GM08714 (cell line): ENCODE data around the gene HECTD4.

Experiments used
- H3K4me3 ChIP-seq: fragments of 200-500 bp; sonication (Bioruptor generic); 2 replicates; pipeline ENCODE4 v1.5.1; 2014; ENCODE audit warnings: mild to moderate bottlenecking, low read length, inconsistent platforms
- ZNF274 ChIP-seq: IDR thresholded peaks from 2 replicates; pipeline ENCODE4 v1.6.1; 2012; ENCODE audit warnings: mild to moderate bottlenecking, low read depth, low read length

The HECTD4 gene

DNA sequence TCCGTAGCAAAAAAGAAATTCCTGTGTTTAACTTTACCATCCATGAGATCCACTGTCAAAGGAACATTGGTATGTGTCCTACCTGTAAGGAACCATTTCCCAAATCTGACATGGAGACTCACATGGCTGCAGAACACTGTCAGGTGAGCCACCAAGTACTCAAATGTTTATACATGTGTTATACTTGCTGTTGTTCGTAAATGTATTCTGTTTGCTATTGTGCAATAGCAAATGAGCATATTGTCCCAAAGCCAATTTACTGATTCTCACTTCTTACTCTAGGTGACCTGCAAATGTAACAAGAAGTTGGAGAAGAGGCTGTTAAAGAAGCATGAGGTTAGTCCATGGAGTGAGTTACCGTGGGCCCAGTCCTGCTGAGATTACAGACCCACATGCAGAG is 247.5 kb downstream of the HECTD4 start:
- no peak overlapping the region for H3K4me3 ChIP-seq
- TF ChIP-seq ZNF274: no peak

DNA sequence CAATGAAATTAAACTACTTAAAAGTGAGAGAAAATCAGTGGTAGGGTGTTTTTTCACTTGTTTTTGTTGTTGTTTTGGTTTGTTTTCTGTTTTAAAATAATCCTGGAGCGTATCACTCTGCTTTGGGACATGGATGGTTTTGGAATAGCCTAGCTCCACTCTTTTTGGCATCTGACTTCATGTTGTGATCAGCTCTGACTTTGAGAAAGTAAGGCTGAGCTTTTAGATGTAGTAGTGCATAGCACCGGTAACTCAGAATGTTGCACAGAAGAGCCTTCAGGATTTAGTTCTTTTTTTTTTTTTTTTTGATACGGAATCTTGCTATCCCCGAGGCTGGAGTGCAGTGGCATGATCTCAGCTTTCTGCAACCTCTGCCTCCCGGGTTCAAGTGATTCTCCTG is 248.8 kb downstream of the HECTD4 start:
- TF ChIP-seq ZNF274: no peak
- no peak overlapping the region for H3K4me3 ChIP-seq

DNA sequence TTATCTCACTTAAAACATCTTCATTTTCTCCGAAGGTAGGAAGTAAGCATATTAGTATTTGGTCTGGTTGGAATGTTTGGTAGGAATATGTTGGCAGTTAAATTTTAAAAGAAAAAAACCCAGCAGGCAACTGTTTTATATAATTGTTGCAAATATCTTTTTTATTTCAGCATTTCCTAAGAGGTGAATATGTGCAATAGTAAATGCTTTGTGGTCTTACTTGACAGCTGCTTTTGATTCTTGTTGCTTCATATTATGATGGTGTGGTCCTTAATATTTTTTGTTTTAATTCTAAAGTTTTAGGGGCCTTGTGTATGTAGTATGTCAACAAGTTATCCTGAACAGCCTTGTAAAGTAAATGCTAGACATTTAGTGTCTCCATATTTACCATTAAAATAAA is 250.5 kb downstream of the HECTD4 start:
- no peak overlapping the region for H3K4me3 ChIP-seq
- TF ChIP-seq ZNF274: no peak

DNA sequence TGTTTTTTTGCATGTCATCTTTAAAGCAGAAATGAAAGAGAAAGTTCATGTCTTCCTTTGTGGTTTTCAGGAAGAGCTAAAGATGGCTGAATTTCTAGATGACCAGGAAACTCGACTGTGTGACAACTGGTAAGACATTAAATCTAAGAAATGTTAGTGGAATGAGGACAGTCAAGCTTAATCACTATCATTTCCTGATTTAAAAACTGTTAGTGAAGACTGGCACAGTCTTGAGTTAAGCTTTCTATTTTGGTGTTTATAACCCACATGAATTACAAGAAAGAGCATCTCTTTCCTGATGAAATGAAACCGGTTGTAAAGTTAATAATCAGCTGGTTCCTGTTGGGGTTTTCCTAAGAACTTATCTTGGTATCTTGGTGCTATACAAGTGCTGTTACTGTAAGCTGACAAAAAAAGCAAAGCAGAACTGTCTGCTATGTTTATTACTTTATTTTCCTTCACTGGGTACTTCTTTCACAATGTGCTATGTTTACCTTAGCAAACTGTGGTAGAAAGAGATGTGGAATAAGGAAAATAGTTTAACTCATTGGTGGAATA is 251.7 kb downstream of the HECTD4 start:
- H3K4me3 ChIP-seq: no peak overlapping the region; the same call in 1 of the 2 replicates

DNA sequence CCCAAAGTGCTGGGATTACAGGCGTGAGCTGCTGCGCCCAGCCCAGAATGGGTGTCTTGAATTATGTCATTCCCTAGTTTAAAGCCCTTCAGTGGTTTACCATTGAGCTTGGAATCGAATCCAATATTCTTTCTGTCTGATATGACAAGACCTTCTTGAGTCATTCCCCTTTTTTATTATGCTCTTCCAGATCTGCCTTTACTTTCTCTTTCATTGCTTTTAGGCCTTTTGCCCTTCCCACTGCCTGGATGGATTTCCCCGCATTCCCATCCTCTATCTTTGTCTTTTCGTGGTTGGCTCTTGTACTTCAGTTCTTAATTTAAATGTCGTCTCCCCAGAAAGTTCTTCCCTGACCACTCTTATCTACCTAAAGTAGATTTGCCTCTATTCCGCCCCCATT is 255.3 kb downstream of the HECTD4 start:
- no peak for TF ChIP-seq ZNF274
- H3K4me3 ChIP-seq: peak overlapping the region; percentile 87; the same call in 1 of the 2 replicates

More for the DNA sequence above, 251.7 kb downstream of the HECTD4 start:
- TF ChIP-seq ZNF274: no peak

DNA sequence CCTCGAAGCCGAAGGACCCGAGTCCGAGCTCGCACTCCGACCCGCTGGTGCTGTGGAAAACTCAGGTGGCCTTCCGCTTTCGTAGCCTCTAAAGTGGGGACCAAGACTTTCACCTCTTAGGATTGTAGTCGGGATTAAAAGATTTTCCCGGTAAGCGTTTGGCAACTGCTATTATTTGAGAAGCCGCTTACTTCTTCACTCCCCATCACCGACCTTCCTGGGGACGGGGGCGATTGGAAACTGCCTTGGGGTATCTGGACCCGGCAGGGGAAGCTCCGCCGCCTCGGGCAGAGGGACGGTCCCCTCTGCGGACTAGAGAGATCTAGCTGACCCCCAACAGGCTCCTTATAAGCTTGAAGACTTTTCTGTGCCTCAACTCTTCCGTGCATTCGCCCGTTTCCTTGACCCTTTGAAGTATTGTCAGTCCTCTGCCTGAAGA is 256.2 kb downstream of the HECTD4 start:
- H3K4me3 ChIP-seq: peak overlapping the region; percentile 87
- no peak for TF ChIP-seq ZNF274

DNA sequence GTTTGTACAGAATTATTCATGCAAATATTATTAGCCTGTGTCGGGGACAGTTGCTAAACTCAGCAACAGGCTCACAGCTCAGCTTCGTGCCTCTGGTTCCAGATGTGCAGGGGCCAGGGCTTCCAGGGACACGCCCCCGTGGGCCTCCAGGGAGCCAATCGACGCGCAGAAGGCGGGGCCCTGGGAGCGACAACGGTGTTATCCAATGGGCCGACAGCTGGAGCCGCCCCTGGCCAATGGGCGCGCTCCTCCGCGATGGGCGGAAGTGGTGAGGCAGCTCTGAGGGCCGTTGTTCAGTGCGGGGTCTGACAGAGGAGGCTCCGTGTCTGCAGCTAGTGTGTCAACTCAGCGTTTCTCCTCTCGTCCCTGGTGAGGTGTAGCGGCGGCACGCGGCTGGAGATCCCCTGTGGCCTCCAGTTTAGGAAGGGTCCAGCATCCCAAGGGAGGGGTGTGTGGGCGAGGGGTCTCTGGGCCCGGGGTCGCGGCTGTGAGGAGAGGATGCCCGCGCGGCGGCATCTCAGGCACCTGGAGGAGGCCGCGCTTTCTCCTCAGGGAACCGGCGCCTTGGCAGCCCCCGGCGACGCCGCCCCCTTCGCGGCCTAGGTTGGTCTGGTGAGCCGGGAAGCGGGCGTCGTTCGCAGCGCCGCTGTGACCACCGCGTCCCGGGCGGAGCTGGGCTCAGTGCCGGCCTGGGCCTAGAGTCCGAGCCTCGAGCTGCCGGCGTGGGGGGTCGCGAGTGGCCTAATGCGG is 256.8 kb downstream of the HECTD4 start, which contains the start of gene TRAFD1:
TSS of gene TRAFD1 (plus strand) at position 311 of the 750 bp plus-strand sequence. CDS start 4,963 bp downstream, outside the sequence.
- peak within 1 kb of the TSS; percentile 87 for H3K4me3 ChIP-seq

DNA sequence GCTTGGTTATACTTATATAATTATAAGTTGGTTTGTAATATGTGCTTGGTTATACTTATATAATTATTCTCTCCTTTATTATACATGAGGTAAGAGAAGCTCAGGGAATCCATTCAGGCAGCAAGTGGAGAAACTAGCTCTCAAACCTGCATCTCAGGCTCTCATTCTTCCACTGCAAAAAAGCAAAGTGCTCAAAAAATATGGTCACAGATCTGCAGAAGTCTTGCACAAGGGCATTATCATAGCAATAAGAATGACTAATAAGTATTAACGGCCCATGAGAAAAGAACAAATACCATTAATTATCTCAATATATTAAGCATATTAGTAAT is 257.3 kb downstream of the HECTD4 start:
- no peak for TF ChIP-seq ZNF274
- H3K4me3 ChIP-seq: no peak overlapping the region

More for the DNA sequence above, 256.8 kb downstream of the HECTD4 start, which contains the start of gene TRAFD1:
- TF ChIP-seq ZNF274: no peak

DNA sequence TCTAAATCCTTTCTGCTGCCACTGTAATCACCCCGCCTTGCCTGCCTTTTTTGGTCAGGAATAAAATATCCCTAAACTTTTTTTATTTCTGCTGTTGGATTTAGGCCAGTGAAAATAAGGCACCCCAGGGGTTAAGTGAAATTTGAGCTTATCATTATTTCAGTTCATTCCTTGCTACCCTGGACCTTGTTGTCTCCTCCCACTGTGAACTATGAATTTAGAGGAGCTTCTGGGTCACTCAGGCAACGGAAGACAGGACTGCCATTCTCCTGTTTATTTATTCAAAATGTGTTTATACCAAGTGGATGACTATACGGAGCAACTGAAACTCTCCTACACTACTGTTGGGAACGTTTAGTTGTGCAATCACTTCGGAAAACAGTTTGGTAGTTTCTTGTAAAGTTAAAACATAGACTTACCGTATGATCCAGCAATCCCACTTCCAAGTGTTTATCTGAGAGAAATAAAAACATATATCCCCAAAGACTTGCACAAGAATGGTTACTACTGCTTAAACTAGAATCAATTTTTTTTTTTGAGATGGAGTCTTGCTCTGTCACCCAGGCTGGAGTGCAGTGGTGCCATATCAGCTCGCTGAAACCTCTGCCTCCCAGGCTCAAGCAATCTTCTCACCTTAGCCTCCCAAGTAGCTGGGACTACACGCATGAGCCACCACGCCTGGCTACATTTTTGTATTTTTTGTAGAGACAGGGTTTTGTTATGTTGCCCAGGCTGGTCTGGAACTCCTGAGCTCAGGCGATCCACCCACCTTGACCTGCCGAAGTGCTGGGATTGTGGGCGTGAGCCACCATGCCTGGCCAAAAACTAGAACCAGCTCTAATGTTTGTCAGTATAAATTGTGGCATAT is 259.2 kb downstream of the HECTD4 start:
- H3K4me3 ChIP-seq: no peak overlapping the region
- no peak for TF ChIP-seq ZNF274

DNA sequence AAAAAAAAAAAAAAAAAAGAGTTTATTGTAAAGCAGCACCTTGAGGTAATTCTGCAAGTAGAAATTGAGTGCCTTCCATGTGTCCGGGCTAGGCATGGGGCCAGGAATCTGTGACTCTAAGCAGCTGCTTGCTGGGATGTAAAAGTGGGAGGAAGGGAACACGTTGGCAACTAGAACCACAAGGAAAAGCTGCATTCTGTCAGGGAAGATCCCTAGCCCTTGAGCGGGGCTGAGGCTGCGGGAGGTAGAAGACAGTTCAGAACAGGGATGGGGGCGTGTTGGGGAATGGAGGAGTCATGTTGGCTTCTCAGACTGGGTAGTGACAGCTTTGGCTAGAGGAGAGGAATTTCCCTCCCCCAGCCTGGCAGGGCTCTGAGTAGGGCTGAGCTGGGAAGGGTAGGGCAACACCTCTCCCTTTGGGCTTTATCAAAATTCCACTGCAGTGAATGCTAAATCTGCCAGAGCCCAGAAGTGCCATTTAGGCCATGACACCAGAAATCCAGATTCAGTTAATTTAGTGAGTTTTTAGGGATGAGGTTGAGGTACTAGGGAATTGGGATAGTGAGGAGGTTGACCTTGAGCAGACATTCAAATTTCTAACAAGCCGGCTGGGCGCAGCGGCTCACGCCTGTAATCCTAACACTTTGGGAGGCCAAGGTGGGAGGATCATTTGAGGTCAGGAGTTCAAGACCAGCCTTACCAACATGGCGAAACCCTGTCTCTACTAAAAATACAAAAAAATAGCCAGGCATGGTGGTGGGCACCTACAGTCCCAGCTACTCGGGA is 260.3 kb downstream of the HECTD4 start:
- no peak overlapping the region for H3K4me3 ChIP-seq

DNA sequence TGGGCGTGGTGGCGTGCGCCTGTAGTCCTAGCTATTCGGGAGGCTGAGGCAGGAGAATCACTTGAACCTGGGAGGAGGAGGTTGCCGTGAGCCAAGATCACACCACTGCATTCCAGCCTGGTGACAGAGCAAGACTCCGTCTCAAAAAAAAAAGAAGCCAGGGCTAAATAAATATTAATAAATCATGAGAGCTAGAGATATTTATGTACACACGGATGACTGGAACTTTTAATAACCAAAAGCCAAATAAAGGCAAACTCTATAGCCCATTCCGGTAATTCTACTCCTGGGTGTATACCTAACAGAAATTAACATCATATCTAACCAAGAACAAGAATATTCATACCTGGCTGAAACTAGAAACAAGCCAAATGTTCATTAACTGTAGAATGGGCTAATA is 264.5 kb downstream of the HECTD4 start:
- no peak for TF ChIP-seq ZNF274
- no peak overlapping the region for H3K4me3 ChIP-seq

More for the DNA sequence above, 260.3 kb downstream of the HECTD4 start:
- no peak for TF ChIP-seq ZNF274

DNA sequence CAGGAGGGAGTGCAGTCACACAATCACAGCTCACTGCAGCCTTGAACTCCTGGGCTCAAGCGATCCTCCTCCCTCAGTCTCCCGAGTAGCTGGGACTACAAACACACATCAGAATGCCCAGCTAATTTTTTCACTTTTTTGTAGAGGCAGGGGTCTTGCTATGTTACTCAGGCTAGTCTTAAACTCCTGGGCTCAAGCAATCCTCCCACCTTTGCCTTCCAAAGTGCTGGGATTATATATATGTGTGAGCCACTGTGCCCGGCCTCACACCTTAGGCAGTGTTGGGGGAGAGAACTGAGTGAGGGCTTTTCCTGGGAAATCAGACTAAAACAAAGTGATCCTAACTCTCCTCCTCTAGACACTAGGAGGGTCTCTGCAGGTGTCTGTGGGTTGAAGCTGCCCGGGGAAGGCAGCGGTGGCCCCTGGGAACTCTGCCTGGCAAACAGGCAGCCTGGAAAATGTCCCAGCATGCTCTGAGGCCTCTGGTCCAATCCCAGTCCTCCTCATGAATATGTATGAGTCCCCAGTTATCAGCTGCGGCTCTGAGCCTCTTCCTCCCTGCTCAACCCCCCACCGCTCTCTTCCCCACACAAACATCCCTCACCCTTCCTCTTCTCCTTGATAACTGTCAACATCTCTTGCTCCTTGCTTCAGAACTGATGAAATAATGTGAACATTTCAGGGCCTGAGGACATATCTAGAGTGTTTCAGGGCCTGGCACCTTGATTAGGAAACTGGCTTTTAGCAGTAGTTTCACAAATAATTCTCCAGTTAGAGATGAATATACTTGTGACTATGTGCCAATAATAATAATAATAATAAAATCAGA is 265.8 kb downstream of the HECTD4 start:
- no peak overlapping the region for H3K4me3 ChIP-seq
- TF ChIP-seq ZNF274: no peak

DNA sequence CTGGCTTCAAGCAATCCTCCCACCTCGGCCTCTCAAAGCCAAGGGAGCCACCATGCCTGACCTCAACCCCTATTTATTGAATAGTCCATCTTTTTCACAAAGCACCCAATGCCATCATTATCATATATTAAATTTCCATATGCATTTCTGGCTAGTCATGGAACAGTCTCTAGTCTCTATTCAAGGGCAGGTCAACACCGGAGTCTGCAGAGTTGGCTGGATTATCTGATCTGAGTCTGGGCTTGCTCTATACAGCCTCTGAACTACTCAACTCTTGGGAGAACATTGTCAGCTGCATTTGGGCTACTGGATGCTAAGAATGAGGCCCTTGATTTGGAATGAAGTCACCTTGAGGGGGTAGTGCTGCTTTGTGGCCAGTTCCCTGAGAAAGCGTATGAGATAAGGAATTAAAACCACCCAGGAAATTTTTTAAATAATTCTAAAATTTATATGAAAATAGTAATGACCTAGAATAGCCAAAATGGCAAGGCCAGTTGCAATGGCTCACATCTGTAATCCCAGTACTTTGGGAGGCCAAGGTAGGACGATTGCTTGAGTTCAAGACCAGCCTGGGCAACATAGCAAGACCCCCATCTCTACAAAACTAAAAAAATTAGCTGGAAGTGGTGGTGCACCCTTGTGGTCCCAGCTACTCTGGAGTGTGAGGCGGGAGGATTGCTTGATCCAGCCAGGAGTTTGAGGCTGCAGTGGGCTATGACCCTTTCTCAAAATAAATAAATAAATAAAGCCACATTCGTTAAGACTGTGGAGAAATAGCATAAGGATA is 266.8 kb downstream of the HECTD4 start:
- TF ChIP-seq ZNF274: no peak
- no peak overlapping the region for H3K4me3 ChIP-seq
